IMR-90 (cell line): Measurements from ENCODE around the gene SLC1A7. TPM values are rescaled to one million over a fixed set of nuclear protein-coding genes. Genes with fewer than 3 reads are reported as not detected.

Experiments
- ATAC-seq: fragments of 200-7000 bp; cut with Tn5 transposase; 2 replicates; pipeline ENCODE4 v1.9.1; 2020; ENCODE audit warnings: low read depth, mild to moderate bottlenecking, moderate library complexity
- BruUV-seq: library from RNA; stranded (reverse); fragments of 400-500 nt; replicated peaks from 2 replicates; lab custom pipeline; 2021; lab: Mats Ljungman, UMichigan
- CTCF ChIA-PET: fragments of 300-600 bp; formaldehyde crosslinking; extraction: SDS; loops from one replicate; lab custom pipeline; 2021; ENCODE audit warnings: antibody characterized with exemption; lab: Yijun Ruan, JAX
- POLR2A ChIA-PET: fragments of 300-600 bp; sonication (Branson Sonifier 250); formaldehyde crosslinking; loops from one replicate; lab custom pipeline; 2022; ENCODE audit warnings: antibody characterized with exemption; ENCODE audit not compliant: unreplicated experiment; lab: Charles Lee
- DNase-seq: peaks from one replicate; pipeline ENCODE4 v3.0.0; 2013
- H2AFZ ChIP-seq: replicated peaks from 2 replicates; pipeline ENCODE3; 2013; ENCODE audit warnings: low read length, mild to moderate bottlenecking; ENCODE audit not compliant: poor library complexity
- H2AK5ac ChIP-seq: 2 replicates; pipeline ENCODE4 v1.6.1; 2013; ENCODE audit warnings: low read depth, low read length, inconsistent platforms
- H2AK9ac ChIP-seq: replicated peaks from 2 replicates; pipeline ENCODE3; 2013; ENCODE audit warnings: mild to moderate bottlenecking, low read depth, low read length, moderate library complexity; ENCODE audit not compliant: poor library complexity
- H2BK120ac ChIP-seq: 2 replicates; pipeline ENCODE4 v1.6.1; 2013; ENCODE audit warnings: low read depth, low read length, inconsistent platforms
- H2BK15ac ChIP-seq: 3 replicates; pipeline ENCODE4 v1.6.1; 2013; ENCODE audit warnings: low read depth, low read length, inconsistent platforms
- H2BK20ac ChIP-seq: 2 replicates; pipeline ENCODE4 v1.6.1; 2013; ENCODE audit warnings: low read depth, mild to moderate bottlenecking, inconsistent platforms, low read length, moderate library complexity
- H2BK5ac ChIP-seq: 2 replicates; pipeline ENCODE4 v1.6.1; 2013; ENCODE audit warnings: mild to moderate bottlenecking, low read depth, low read length, inconsistent platforms; ENCODE audit not compliant: poor library complexity, severe bottlenecking
- H3K14ac ChIP-seq: replicated peaks from 2 replicates; pipeline ENCODE4 v1.6.1; 2013; ENCODE audit warnings: low read depth, low read length, inconsistent platforms
- H3K18ac ChIP-seq: 2 replicates; pipeline ENCODE4 v1.6.1; 2013; ENCODE audit warnings: low read depth, low read length, control low read depth
- H3K23ac ChIP-seq: 2 replicates; pipeline ENCODE4 v1.6.1; 2013; ENCODE audit warnings: low read depth, low read length, inconsistent platforms
- H3K27ac ChIP-seq: 2 replicates; pipeline ENCODE4 v1.5.1; 2013; ENCODE audit warnings: mild to moderate bottlenecking, control low read depth, low read length; ENCODE audit not compliant: insufficient read depth
- H3K27me3 ChIP-seq: 2 replicates; pipeline ENCODE4 v1.6.1; 2013; ENCODE audit warnings: low read length; ENCODE audit not compliant: control insufficient read depth, insufficient read depth
- H3K36me3 ChIP-seq: 2 replicates; pipeline ENCODE4 v1.6.1; 2013; ENCODE audit warnings: low read length, mixed read lengths; ENCODE audit not compliant: control insufficient read depth, insufficient read depth
- H3K4ac ChIP-seq: 2 replicates; pipeline ENCODE4 v1.6.1; 2013; ENCODE audit warnings: low read depth, low read length, inconsistent platforms
- H3K4me1 ChIP-seq: 2 replicates; pipeline ENCODE4 v1.6.1; 2013; ENCODE audit warnings: low read length, mixed read lengths; ENCODE audit not compliant: control insufficient read depth, insufficient read depth
- H3K4me2 ChIP-seq: 2 replicates; pipeline ENCODE4 v1.6.1; 2013; ENCODE audit warnings: low read depth, mild to moderate bottlenecking, control low read depth, low read length, moderate library complexity
- H3K4me3 ChIP-seq: 2 replicates; pipeline ENCODE4 v1.5.1; 2013; ENCODE audit warnings: low read depth, mild to moderate bottlenecking, control low read depth, low read length, moderate library complexity; ENCODE audit not compliant: insufficient read depth
- H3K56ac ChIP-seq: 2 replicates; pipeline ENCODE4 v1.6.1; 2013; ENCODE audit warnings: low read length, inconsistent platforms; ENCODE audit not compliant: insufficient read depth; ENCODE audit errors: extremely low read depth
- H3K79me1 ChIP-seq, 2 experiments: 2 replicates each; pipeline ENCODE4 v1.6.1; 2013; ENCODE audit warnings: low read length in 2 of 2, inconsistent platforms in 1 of 2, low read depth in 1 of 2
- H3K9ac ChIP-seq: 2 replicates; pipeline ENCODE4 v1.6.1; 2013; ENCODE audit warnings: low read depth, low read length, control low read depth
- H3K9me1 ChIP-seq: 2 replicates; pipeline ENCODE4 v1.6.1; 2013; ENCODE audit warnings: low read length, inconsistent platforms; ENCODE audit not compliant: insufficient read depth
- H3K9me3 ChIP-seq: 2 replicates; pipeline ENCODE4 v1.6.1; 2013; ENCODE audit warnings: low read length; ENCODE audit not compliant: control insufficient read depth, insufficient read depth
- H4K20me1 ChIP-seq: 2 replicates; pipeline ENCODE4 v1.6.1; 2013; ENCODE audit warnings: low read length, inconsistent platforms; ENCODE audit not compliant: insufficient read depth
- H4K5ac ChIP-seq: 2 replicates; pipeline ENCODE4 v1.6.1; 2013; ENCODE audit warnings: mild to moderate bottlenecking, low read depth, low read length, control low read depth
- H4K8ac ChIP-seq, 2 experiments: 2 replicates each; pipeline ENCODE4 v1.6.1; 2013; ENCODE audit warnings: low read depth in 2 of 2, low read length in 2 of 2, control low read depth in 1 of 2, inconsistent platforms in 1 of 2
- H4K91ac ChIP-seq: 2 replicates; pipeline ENCODE4 v1.6.1; 2013; ENCODE audit warnings: low read depth, low read length, inconsistent platforms; ENCODE audit not compliant: insufficient read depth
- BHLHE40 ChIP-seq: fragments of 150-350 bp; IDR thresholded peaks from 2 replicates; pipeline ENCODE4 v1.6.1; 2016; ENCODE audit warnings: mild to moderate bottlenecking, low read depth, low read length
- CTCF ChIP-seq: conservative IDR thresholded peaks from 2 replicates; pipeline ENCODE4 v1.5.1; 2012; ENCODE audit warnings: mild to moderate bottlenecking, low read depth, low read length, improper control_type of control experiment
- ELK1 ChIP-seq: fragments of 150-350 bp; IDR thresholded peaks from 2 replicates; pipeline ENCODE4 v1.6.1; 2016; ENCODE audit warnings: low read depth, mild to moderate bottlenecking, low read length, moderate library complexity, borderline replicate concordance
- MAFK ChIP-seq: IDR thresholded peaks from 2 replicates; pipeline ENCODE4 v1.6.1; 2012; ENCODE audit warnings: low read depth, low read length, improper control_type of control experiment
- MXI1 ChIP-seq: IDR thresholded peaks from 2 replicates; pipeline ENCODE4 v1.6.1; 2012; ENCODE audit warnings: low read depth, mild to moderate bottlenecking, low read length, moderate library complexity, borderline replicate concordance
- POLR2A ChIP-seq: IDR thresholded peaks from 2 replicates; pipeline ENCODE4 v1.6.1; 2012; ENCODE audit warnings: mild to moderate bottlenecking, low read depth, low read length
- RAD21 ChIP-seq: IDR thresholded peaks from 2 replicates; pipeline ENCODE4 v1.6.1; 2012; ENCODE audit warnings: low read length, improper control_type of control experiment
- RFX5 ChIP-seq: IDR thresholded peaks from 2 replicates; pipeline ENCODE4 v1.8.0; 2012; ENCODE audit warnings: low read depth, mild to moderate bottlenecking, low read length, moderate library complexity
- USF2 ChIP-seq: fragments of 150-350 bp; IDR thresholded peaks from 2 replicates; pipeline ENCODE4 v1.6.1; 2017; ENCODE audit warnings: mild to moderate bottlenecking, antibody characterized with exemption, low read length, low read depth
- WGBS, 2 experiments: methylation state at CpG; one replicate each; pipeline versions ENCODE4 v1.1.5 to v1.1.7; 2013; ENCODE audit warnings: missing lambda C conversion rate in 2 of 2; ENCODE audit not compliant: insufficient read length in 1 of 2; ENCODE audit errors: extremely low coverage in 2 of 2; 5-methylcytosine and 5-hydroxymethylcytosine counted together
- dilution Hi-C: fragments of 300-500 bp; cut with HindIII; formaldehyde crosslinking; loops from one replicate; pipeline ENCODE4 v1.14.3; 2018; ENCODE audit warnings: low sequenced_read_pairs; ENCODE audit not compliant: unreplicated experiment
- in situ Hi-C: fragments of 300-500 bp; cut with MboI; formaldehyde crosslinking; loops from 3 replicates; pipeline ENCODE4 v1.14.3; 2019; ENCODE audit warnings: low sequenced_read_pairs, inconsistent platforms, mixed read lengths
- intact Hi-C: fragments of 100-400 bp; cut with micrococcal nuclease; formaldehyde crosslinking; loops from 2 replicates; pipeline ENCODE4 v1.10.0; 2022
- polyA plus RNA-seq, 3 experiments: library from polyadenylated mRNA; depleted of rRNA; stranded (reverse); fragments of >200 nt; gene quantifications; 2 replicates each; pipeline ENCODE4 v1.2.3, GENCODE V29; 2012; ENCODE audit warnings: low replicate concordance in 1 of 3
- total RNA-seq: library from RNA; depleted of rRNA; stranded (reverse); fragments of >200 nt; gene quantifications from 2 replicates; pipeline ENCODE4 v1.2.3, GENCODE V29; 2012

Gene SLC1A7
- total and polyA plus RNA-seq, 2 of the 4 experiments (the other 2 are of a cell fraction): 0.05 TPM; not detected in 1

- H3K4me1 ChIP-seq: peaks cover 24% of the 10 kb centered on the region
- peaks cover 37% of the 10 kb centered on the region for H3K9me1 ChIP-seq
- H3K27ac ChIP-seq: peak overlapping the region; percentile 73; the same call in 1 of the 2 replicates
- no peak overlapping the region for H3K4me2 ChIP-seq
- peak overlapping the region; percentile 93; the same call in 2 of the 3 replicates for H2BK15ac ChIP-seq
- no peaks in the 10 kb centered on the region for H3K36me3 ChIP-seq
- dilution Hi-C loops (no loop called here), in situ Hi-C loops (no loop called here), intact Hi-C loops (no loop called here)
- H4K5ac ChIP-seq: peak overlapping the region; percentile 60
- H3K4ac ChIP-seq: peak overlapping the region; percentile 99
- DNase-seq (no peak), ATAC-seq (no peak)
- H2AK9ac ChIP-seq: peak overlapping the region; percentile 60
- no peaks in the 10 kb centered on the region for H3K27me3 ChIP-seq
- no peak overlapping the region for H3K9ac ChIP-seq
- H3K23ac ChIP-seq: peak overlapping the region; percentile 45; the same call in 1 of the 2 replicates
- ChIA-PET CTCF (no interaction called here), POLR2A (no interaction called here)
- peak overlapping the region; percentile 88 for H3K14ac ChIP-seq
- TF ChIP-seq CTCF: no peak
- no peak for TF ChIP-seq POLR2A
- TF ChIP-seq RFX5: no peak
- no peak for TF ChIP-seq BHLHE40
- no peak for TF ChIP-seq USF2
- TF ChIP-seq ELK1: no peak
- TF ChIP-seq RAD21: no peak
- no peak for TF ChIP-seq MAFK
- TF ChIP-seq MXI1: no peak
- 95% methylated on average over 7 of the region's 11 CpGs; no CpG with 5 or more reads in 1 of the 2 experiments for WGBS, 2 experiments
- H3K9me3 ChIP-seq: peaks cover 3% of the 10 kb centered on the region
- peak overlapping the region; percentile 80 for H2BK5ac ChIP-seq
- H2BK120ac ChIP-seq: peak overlapping the region; percentile 99
- H4K20me1 ChIP-seq: no peaks in the 10 kb centered on the region
- no peak overlapping the region for H3K56ac ChIP-seq
- peak overlapping the region; percentile 98 for H4K91ac ChIP-seq
- no peak overlapping the region for H3K4me3 ChIP-seq
- peak overlapping the region; percentile 99 for H2BK20ac ChIP-seq
- H2AFZ ChIP-seq: no peak overlapping the region
- peak overlapping the region; percentile 29 for H3K18ac ChIP-seq
- peak overlapping the region; percentile 70 to 88; a peak in 3 of 4 replicates for H4K8ac ChIP-seq
- H3K79me1 ChIP-seq: no peaks in the 10 kb centered on the region
- BruUV-seq: no TSS peak
- H2AK5ac ChIP-seq: peak overlapping the region; percentile 92
These were observed 25.4 kb downstream of the SLC1A7 start for GRCh38 chr1:53116933-53117600.
